Measurements from ENCODE around the gene ARHGEF18.
A peak's percentile ranks its signal among the peaks of the same experiment; 100 is the strongest.
"Not testable (repeated sequence)": the region's sequence is repeated elsewhere in the genome, so short reads cannot be mapped to it uniquely, and the experiment has no call there.

ARHGEF18 gene

GRCh38 chr19:7348587-7349230, at the start of gene ARHGEF18:
Gene ARHGEF18 (plus strand): TSS chr19:7348937. CDS start chr19:7362891, 13,954 bp downstream.
- no peak for DNase-seq

- no peak for DNase-seq
Observed at GRCh38 chr19:7301525-7301924, 47.2 kb upstream of the ARHGEF18 start.

DNA sequence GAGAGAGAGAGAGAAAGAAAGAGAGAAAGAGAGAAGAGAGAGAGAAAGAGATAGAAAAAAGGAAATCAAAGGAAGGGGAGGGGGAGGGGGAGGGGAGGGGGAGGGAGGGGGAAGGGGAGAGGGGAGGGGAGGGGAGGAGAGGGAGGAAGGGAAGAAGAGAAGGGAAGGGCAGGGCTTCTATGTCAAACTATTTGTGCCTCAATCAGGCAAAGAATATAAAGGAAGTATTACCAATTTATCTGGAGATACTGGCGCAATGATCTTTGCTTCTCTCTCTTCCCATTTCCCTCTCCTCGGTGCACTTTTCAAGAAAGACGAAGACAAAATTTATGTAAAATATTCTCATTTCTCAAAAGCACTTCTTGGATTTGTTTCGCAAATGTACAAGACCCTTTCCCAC, 45.3 kb upstream of the ARHGEF18 start:
- no peak for DNase-seq

DNA sequence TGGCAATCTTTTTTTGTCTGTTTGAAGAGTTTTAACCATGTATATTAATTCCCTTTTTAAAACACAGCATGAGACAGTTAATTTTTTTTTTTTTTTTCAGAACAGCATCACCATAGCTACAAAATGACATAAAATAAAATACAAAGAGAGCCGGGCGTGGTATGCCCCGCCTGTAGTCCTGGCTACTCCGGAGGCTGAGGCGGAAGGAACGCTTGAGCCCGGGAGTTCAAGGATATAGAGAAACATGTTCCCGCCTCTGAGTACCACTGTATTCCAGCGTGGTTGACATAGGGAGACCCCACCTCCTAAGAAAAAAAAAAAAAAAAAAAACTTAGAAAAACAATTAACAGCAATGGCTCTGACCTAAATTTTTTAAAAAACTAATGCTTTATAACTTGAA, 44.5 kb upstream of the ARHGEF18 start:
- DNase-seq, result no peak

DNA sequence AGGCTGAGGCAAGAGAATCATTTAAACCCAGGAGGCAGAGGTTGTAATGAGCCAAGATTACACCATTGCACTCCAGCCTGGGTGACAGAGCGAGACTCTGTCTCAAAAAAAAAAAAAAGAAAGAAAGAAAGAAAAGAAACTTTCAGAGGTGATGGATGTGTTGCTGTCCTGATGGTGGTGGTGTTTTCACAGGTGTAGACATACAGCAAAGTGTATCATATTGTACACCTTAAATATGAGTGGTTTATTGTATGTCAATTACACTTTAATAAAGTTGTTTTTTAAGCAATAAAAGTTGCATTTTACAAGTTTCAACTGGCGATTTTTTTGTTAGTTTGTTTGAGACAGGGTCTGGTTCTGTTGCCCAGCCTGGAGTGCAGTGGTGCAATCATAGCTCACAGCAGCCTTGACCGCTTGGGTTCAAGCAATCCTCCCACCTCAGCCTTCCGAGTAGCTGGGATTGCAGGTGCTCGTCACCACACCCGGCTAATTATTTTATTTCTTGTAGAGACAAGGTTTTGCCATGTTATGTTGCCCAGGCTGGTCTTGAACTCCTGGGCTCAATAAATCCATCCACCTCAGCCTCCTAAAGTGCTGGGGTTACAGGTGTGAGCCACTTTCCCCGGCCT, 41.0 kb upstream of the ARHGEF18 start:
- DNase-seq, result no peak

- DNase-seq, result not testable (repeated sequence)
Observed at GRCh38 chr19:7308327-7308726, 40.4 kb upstream of the ARHGEF18 start.

DNA sequence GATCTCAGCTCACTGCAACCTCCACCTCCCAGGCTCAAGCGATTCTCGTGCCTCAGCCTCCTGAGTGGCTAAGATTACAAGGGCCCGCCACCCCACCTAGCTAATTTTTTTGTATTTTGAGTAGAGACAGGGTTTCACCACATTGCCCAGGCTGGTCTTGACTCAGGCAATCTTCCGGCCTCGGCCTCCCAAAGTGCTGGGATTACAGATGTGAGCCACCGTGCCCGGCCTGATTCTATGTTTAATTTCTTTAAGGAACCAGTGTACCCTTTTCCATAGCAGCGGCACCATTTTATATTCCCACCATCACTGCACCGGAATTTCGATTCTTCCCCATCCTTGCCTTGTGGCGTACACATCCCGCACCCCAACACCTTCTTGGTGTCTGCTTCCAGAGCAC, 36.8 kb upstream of the ARHGEF18 start:
- no peak for DNase-seq

- DNase-seq, result no peak
Observed at GRCh38 chr19:7312816-7313215, 35.9 kb upstream of the ARHGEF18 start.

DNA sequence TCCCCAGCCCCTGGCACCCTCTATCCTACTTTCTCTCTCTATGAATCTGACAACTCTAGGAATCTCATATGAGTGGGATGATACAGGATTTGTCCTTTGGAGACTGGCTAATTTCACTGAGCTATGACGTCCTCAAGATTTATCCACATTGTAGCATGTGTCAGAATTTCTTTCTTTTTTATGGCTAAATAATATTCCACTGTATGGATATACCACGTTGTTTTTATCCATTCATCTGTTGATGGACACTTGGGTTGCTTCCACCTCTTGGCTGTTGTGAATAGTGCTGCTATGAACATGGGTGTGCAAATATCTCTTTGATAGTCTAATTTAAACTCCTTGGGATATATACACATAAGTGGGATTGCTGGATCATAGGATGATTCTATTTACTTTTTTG, 30.6 kb upstream of the ARHGEF18 start:
- DNase-seq, result no peak

DNA sequence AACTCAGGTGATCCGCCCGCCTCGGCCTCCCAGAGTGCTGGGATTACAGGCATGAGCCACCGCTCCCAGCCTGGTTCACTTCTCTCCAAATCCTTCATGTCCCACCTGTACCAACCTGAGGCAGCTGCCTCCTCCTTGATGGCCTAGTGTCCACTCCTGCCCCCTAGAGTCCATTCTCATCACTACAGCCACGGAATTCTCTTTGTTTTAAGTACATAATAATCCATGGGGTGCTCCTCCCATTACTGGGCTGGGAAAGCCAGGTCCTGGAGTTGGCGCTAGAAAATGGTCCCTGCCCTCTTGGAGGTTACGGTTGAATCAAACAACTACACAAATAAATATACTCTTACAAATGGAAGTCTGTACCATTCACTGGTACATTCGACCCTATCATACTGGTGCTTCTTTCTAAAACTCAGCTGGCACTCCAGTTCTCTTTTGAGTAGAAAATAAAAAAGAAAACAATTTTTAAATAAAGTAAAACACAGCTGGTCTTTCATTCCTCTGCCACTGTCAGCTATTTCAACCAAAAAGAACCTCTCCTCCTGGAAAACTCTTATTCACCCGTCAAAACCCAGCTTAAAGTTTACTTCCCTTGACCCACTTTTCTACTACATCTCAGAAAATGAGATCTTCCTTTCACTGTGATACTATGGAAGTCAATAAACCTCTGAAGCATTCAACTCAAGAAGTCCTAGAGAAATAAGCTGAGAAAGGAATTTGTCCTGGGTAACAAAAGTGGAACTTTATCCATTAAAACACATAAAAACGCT, 22.4 kb upstream of the ARHGEF18 start:
- no peak for DNase-seq

- DNase-seq, result no peak
Observed at GRCh38 chr19:7327802-7328201, 20.9 kb upstream of the ARHGEF18 start.

- no peak for DNase-seq
Observed at GRCh38 chr19:7328647-7329046, 20.1 kb upstream of the ARHGEF18 start.

DNA sequence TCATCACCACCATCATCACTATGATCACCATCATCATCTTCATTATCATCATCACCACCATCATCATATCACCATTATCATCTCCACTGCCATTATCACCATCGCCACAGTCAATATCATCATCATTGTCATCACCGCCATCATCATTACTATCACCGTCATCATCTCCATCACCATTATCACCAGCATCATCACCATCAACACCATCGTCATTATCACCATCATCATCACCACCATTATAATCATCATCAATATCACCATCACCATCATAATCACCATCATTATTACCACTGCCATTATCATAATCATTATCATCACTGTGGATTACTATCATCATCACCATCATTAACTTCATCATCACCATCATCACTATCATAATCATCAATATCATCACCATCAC, 17.3 kb upstream of the ARHGEF18 start:
- DNase-seq, result no peak

GRCh38 chr19:7333198-7334118, 15.3 kb upstream of the ARHGEF18 start:
- no peak for DNase-seq

GRCh38 chr19:7336321-7336973, 12.3 kb upstream of the ARHGEF18 start:
- DNase-seq, result no peak

- no peak for DNase-seq
Observed at GRCh38 chr19:7337380-7338194, 11.2 kb upstream of the ARHGEF18 start.

GRCh38 chr19:7340959-7341837, 7.5 kb upstream of the ARHGEF18 start:
- DNase-seq, result peak; percentile 35

DNA sequence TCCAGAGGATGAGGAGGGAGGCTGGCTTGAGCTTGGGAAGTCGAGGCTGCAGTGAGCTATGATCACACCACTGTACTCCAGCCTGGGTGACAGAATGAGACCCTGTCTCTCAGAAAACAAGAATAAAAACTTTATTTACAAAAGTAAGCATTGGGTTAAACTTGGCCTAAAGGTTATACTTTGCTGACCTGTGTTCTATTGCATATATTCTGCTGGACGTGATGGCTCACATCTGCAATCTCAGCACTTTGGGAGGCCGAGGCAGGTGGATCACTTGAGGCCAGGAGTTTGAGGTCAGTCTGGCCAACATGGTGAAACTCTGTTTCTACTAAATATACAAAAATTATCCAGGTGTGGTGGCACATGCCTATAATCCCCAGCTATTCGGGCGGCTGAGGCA, 6.6 kb upstream of the ARHGEF18 start:
- no peak for DNase-seq

- DNase-seq, result no peak
Observed at GRCh38 chr19:7346488-7346971, 2.2 kb upstream of the ARHGEF18 start.

- not testable (repeated sequence) for DNase-seq
Observed at GRCh38 chr19:7346997-7347396, 1.7 kb upstream of the ARHGEF18 start.

Measured in DMS 273 treated with DMSO at 0.1 percent for 48 hours (cell line).